ENCODE data around the gene TENM3.

The TENM3 gene

GRCh38 chr4:182491719-182492118 lies 248.5 kb downstream of the TENM3 start:
- Mint-ChIP-seq H3K36me3 (ENCODE audit: low read depth) (peaks cover 29% of the 10 kb centered on the region), H3K27ac (no peak overlapping the region), H3K4me1 (peaks cover 6% of the 10 kb centered on the region), H3K27me3 (ENCODE audit: low read depth, poor library complexity) (no peaks in the 10 kb centered on the region), H3K9me3 (peaks cover 22% of the 10 kb centered on the region), H3K4me3 (no peak overlapping the region)
- TF ChIP-seq CTCF (IDR thresholded peaks at IDR 0.05) = no peak
- DNase-seq = no peak

GRCh38 chr4:182492423-182492822 lies 249.2 kb downstream of the TENM3 start:
- H3K4me3 Mint-ChIP-seq = no peak overlapping the region
- peaks cover 22% of the 10 kb centered on the region for H3K36me3 Mint-ChIP-seq (ENCODE audit: low read depth)
- TF ChIP-seq CTCF (IDR thresholded peaks at IDR 0.05) = no peak
- H3K9me3 Mint-ChIP-seq = peaks cover 16% of the 10 kb centered on the region
- no peak for DNase-seq
- no peak overlapping the region for H3K27ac Mint-ChIP-seq
- H3K4me1 Mint-ChIP-seq = peaks cover 6% of the 10 kb centered on the region
- no peaks in the 10 kb centered on the region for H3K27me3 Mint-ChIP-seq (ENCODE audit: low read depth, poor library complexity)

GRCh38 chr4:182493377-182493776 lies 250.2 kb downstream of the TENM3 start:
- no peaks in the 10 kb centered on the region for H3K27me3 Mint-ChIP-seq (ENCODE audit: low read depth, poor library complexity)

GRCh38 chr4:182494103-182494502 lies 250.9 kb downstream of the TENM3 start:
- Mint-ChIP-seq H3K4me3 (no peak overlapping the region), H3K9me3 (peaks cover under 1% of the 10 kb centered on the region), H3K27ac (no peak overlapping the region), H3K4me1 (peaks cover 6% of the 10 kb centered on the region), H3K36me3 (ENCODE audit: low read depth) (peaks cover 6% of the 10 kb centered on the region), H3K27me3 (ENCODE audit: low read depth, poor library complexity) (no peaks in the 10 kb centered on the region)
- no peak for DNase-seq
- no peak for TF ChIP-seq CTCF (IDR thresholded peaks at IDR 0.05)

More at GRCh38 chr4:182493377-182493776, 250.2 kb downstream of the TENM3 start:
- DNase-seq = no peak
- H3K9me3 Mint-ChIP-seq = peaks cover 7% of the 10 kb centered on the region
- TF ChIP-seq CTCF (IDR thresholded peaks at IDR 0.05) = no peak
- peaks cover 13% of the 10 kb centered on the region for H3K36me3 Mint-ChIP-seq (ENCODE audit: low read depth)
- no peak overlapping the region for H3K4me3 Mint-ChIP-seq
- H3K27ac Mint-ChIP-seq = no peak overlapping the region
- H3K4me1 Mint-ChIP-seq = peaks cover 6% of the 10 kb centered on the region

GRCh38 chr4:182495031-182495430 lies 251.8 kb downstream of the TENM3 start:
- TF ChIP-seq CTCF (IDR thresholded peaks at IDR 0.05) = no peak
- Mint-ChIP-seq H3K4me3 (no peak overlapping the region), H3K27me3 (ENCODE audit: low read depth, poor library complexity) (no peaks in the 10 kb centered on the region), H3K4me1 (peaks cover 6% of the 10 kb centered on the region), H3K9me3 (no peaks in the 10 kb centered on the region), H3K27ac (no peak overlapping the region), H3K36me3 (ENCODE audit: low read depth) (no peaks in the 10 kb centered on the region)
- no peak for DNase-seq

GRCh38 chr4:182495645-182496385 lies 252.6 kb downstream of the TENM3 start:
- peaks cover 6% of the 10 kb centered on the region for H3K4me1 Mint-ChIP-seq
- no peaks in the 10 kb centered on the region for H3K27me3 Mint-ChIP-seq (ENCODE audit: low read depth, poor library complexity)
- no peak overlapping the region for H3K4me3 Mint-ChIP-seq
- TF ChIP-seq CTCF (IDR thresholded peaks at IDR 0.05) = no peak
- no peaks in the 10 kb centered on the region for H3K36me3 Mint-ChIP-seq (ENCODE audit: low read depth)
- DNase-seq = no peak
- no peaks in the 10 kb centered on the region for H3K9me3 Mint-ChIP-seq
- H3K27ac Mint-ChIP-seq = no peak overlapping the region
